IMR-90 (cell line): ENCODE results near the gene WDR53. TPM values are rescaled to one million over a fixed set of nuclear protein-coding genes. Genes with fewer than 3 reads are reported as not detected.

Experiments used
- ATAC-seq: fragments of 200-7000 bp; cut with Tn5 transposase; 2 replicates; pipeline ENCODE4 v1.9.1; 2020; ENCODE audit warnings: low read depth, mild to moderate bottlenecking, moderate library complexity
- BruUV-seq: library from RNA; stranded (reverse); fragments of 400-500 nt; replicated peaks from 2 replicates; lab custom pipeline; 2021; lab: Mats Ljungman, UMichigan
- CTCF ChIA-PET: fragments of 300-600 bp; formaldehyde crosslinking; extraction: SDS; loops from one replicate; lab custom pipeline; 2021; ENCODE audit warnings: antibody characterized with exemption; lab: Yijun Ruan, JAX
- POLR2A ChIA-PET: fragments of 300-600 bp; sonication (Branson Sonifier 250); formaldehyde crosslinking; loops from one replicate; lab custom pipeline; 2022; ENCODE audit warnings: antibody characterized with exemption; ENCODE audit not compliant: unreplicated experiment; lab: Charles Lee
- DNase-seq: peaks from one replicate; pipeline ENCODE4 v3.0.0; 2013
- H2AFZ ChIP-seq: replicated peaks from 2 replicates; pipeline ENCODE3; 2013; ENCODE audit warnings: low read length, mild to moderate bottlenecking; ENCODE audit not compliant: poor library complexity
- H2AK5ac ChIP-seq: 2 replicates; pipeline ENCODE4 v1.6.1; 2013; ENCODE audit warnings: low read depth, low read length, inconsistent platforms
- H2AK9ac ChIP-seq: replicated peaks from 2 replicates; pipeline ENCODE3; 2013; ENCODE audit warnings: mild to moderate bottlenecking, low read depth, low read length, moderate library complexity; ENCODE audit not compliant: poor library complexity
- H2BK120ac ChIP-seq: 2 replicates; pipeline ENCODE4 v1.6.1; 2013; ENCODE audit warnings: low read depth, low read length, inconsistent platforms
- H2BK15ac ChIP-seq: 3 replicates; pipeline ENCODE4 v1.6.1; 2013; ENCODE audit warnings: low read depth, low read length, inconsistent platforms
- H2BK20ac ChIP-seq: 2 replicates; pipeline ENCODE4 v1.6.1; 2013; ENCODE audit warnings: low read depth, mild to moderate bottlenecking, inconsistent platforms, low read length, moderate library complexity
- H2BK5ac ChIP-seq: 2 replicates; pipeline ENCODE4 v1.6.1; 2013; ENCODE audit warnings: mild to moderate bottlenecking, low read depth, low read length, inconsistent platforms; ENCODE audit not compliant: poor library complexity, severe bottlenecking
- H3K14ac ChIP-seq: replicated peaks from 2 replicates; pipeline ENCODE4 v1.6.1; 2013; ENCODE audit warnings: low read depth, low read length, inconsistent platforms
- H3K18ac ChIP-seq: 2 replicates; pipeline ENCODE4 v1.6.1; 2013; ENCODE audit warnings: low read depth, low read length, control low read depth
- H3K23ac ChIP-seq: 2 replicates; pipeline ENCODE4 v1.6.1; 2013; ENCODE audit warnings: low read depth, low read length, inconsistent platforms
- H3K27ac ChIP-seq: 2 replicates; pipeline ENCODE4 v1.5.1; 2013; ENCODE audit warnings: mild to moderate bottlenecking, control low read depth, low read length; ENCODE audit not compliant: insufficient read depth
- H3K27me3 ChIP-seq: 2 replicates; pipeline ENCODE4 v1.6.1; 2013; ENCODE audit warnings: low read length; ENCODE audit not compliant: control insufficient read depth, insufficient read depth
- H3K36me3 ChIP-seq: 2 replicates; pipeline ENCODE4 v1.6.1; 2013; ENCODE audit warnings: low read length, mixed read lengths; ENCODE audit not compliant: control insufficient read depth, insufficient read depth
- H3K4ac ChIP-seq: 2 replicates; pipeline ENCODE4 v1.6.1; 2013; ENCODE audit warnings: low read depth, low read length, inconsistent platforms
- H3K4me1 ChIP-seq: 2 replicates; pipeline ENCODE4 v1.6.1; 2013; ENCODE audit warnings: low read length, mixed read lengths; ENCODE audit not compliant: control insufficient read depth, insufficient read depth
- H3K4me2 ChIP-seq: 2 replicates; pipeline ENCODE4 v1.6.1; 2013; ENCODE audit warnings: low read depth, mild to moderate bottlenecking, control low read depth, low read length, moderate library complexity
- H3K4me3 ChIP-seq: 2 replicates; pipeline ENCODE4 v1.5.1; 2013; ENCODE audit warnings: low read depth, mild to moderate bottlenecking, control low read depth, low read length, moderate library complexity; ENCODE audit not compliant: insufficient read depth
- H3K56ac ChIP-seq: 2 replicates; pipeline ENCODE4 v1.6.1; 2013; ENCODE audit warnings: low read length, inconsistent platforms; ENCODE audit not compliant: insufficient read depth; ENCODE audit errors: extremely low read depth
- H3K79me1 ChIP-seq, 2 experiments: 2 replicates each; pipeline ENCODE4 v1.6.1; 2013; ENCODE audit warnings: low read length in 2 of 2, inconsistent platforms in 1 of 2, low read depth in 1 of 2
- H3K9ac ChIP-seq: 2 replicates; pipeline ENCODE4 v1.6.1; 2013; ENCODE audit warnings: low read depth, low read length, control low read depth
- H3K9me1 ChIP-seq: 2 replicates; pipeline ENCODE4 v1.6.1; 2013; ENCODE audit warnings: low read length, inconsistent platforms; ENCODE audit not compliant: insufficient read depth
- H3K9me3 ChIP-seq: 2 replicates; pipeline ENCODE4 v1.6.1; 2013; ENCODE audit warnings: low read length; ENCODE audit not compliant: control insufficient read depth, insufficient read depth
- H4K20me1 ChIP-seq: 2 replicates; pipeline ENCODE4 v1.6.1; 2013; ENCODE audit warnings: low read length, inconsistent platforms; ENCODE audit not compliant: insufficient read depth
- H4K5ac ChIP-seq: 2 replicates; pipeline ENCODE4 v1.6.1; 2013; ENCODE audit warnings: mild to moderate bottlenecking, low read depth, low read length, control low read depth
- H4K8ac ChIP-seq, 2 experiments: 2 replicates each; pipeline ENCODE4 v1.6.1; 2013; ENCODE audit warnings: low read depth in 2 of 2, low read length in 2 of 2, control low read depth in 1 of 2, inconsistent platforms in 1 of 2
- H4K91ac ChIP-seq: 2 replicates; pipeline ENCODE4 v1.6.1; 2013; ENCODE audit warnings: low read depth, low read length, inconsistent platforms; ENCODE audit not compliant: insufficient read depth
- MAFK ChIP-seq: IDR thresholded peaks from 2 replicates; pipeline ENCODE4 v1.6.1; 2012; ENCODE audit warnings: low read depth, low read length, improper control_type of control experiment
- MAZ ChIP-seq: IDR thresholded peaks from 2 replicates; pipeline ENCODE4 v1.6.1; 2012; ENCODE audit warnings: low read depth, mild to moderate bottlenecking, low read length, improper control_type of control experiment, moderate library complexity, borderline replicate concordance
- RFX5 ChIP-seq: IDR thresholded peaks from 2 replicates; pipeline ENCODE4 v1.8.0; 2012; ENCODE audit warnings: low read depth, mild to moderate bottlenecking, low read length, moderate library complexity
- WGBS, 2 experiments: methylation state at CpG; one replicate each; pipeline versions ENCODE4 v1.1.5 to v1.1.7; 2013; ENCODE audit warnings: missing lambda C conversion rate in 2 of 2; ENCODE audit not compliant: insufficient read length in 1 of 2; ENCODE audit errors: extremely low coverage in 2 of 2; 5-methylcytosine and 5-hydroxymethylcytosine counted together
- dilution Hi-C: fragments of 300-500 bp; cut with HindIII; formaldehyde crosslinking; loops from one replicate; pipeline ENCODE4 v1.14.3; 2018; ENCODE audit warnings: low sequenced_read_pairs; ENCODE audit not compliant: unreplicated experiment
- in situ Hi-C: fragments of 300-500 bp; cut with MboI; formaldehyde crosslinking; loops from 3 replicates; pipeline ENCODE4 v1.14.3; 2019; ENCODE audit warnings: low sequenced_read_pairs, inconsistent platforms, mixed read lengths
- intact Hi-C: fragments of 100-400 bp; cut with micrococcal nuclease; formaldehyde crosslinking; loops from 2 replicates; pipeline ENCODE4 v1.10.0; 2022
- polyA plus RNA-seq, 3 experiments: library from polyadenylated mRNA; depleted of rRNA; stranded (reverse); fragments of >200 nt; gene quantifications; 2 replicates each; pipeline ENCODE4 v1.2.3, GENCODE V29; 2012; ENCODE audit warnings: low replicate concordance in 1 of 3
- total RNA-seq: library from RNA; depleted of rRNA; stranded (reverse); fragments of >200 nt; gene quantifications from 2 replicates; pipeline ENCODE4 v1.2.3, GENCODE V29; 2012
- TF ChIP-seq, protein P1 (sequence below): fragments of 150-350 bp; IDR thresholded peaks from 2 replicates; pipeline ENCODE4 v1.6.1; 2017; ENCODE audit warnings: mild to moderate bottlenecking, antibody characterized with exemption, low read length, low read depth
- TF ChIP-seq, protein P2 (sequence below): conservative IDR thresholded peaks from 2 replicates; pipeline ENCODE4 v1.5.1; 2012; ENCODE audit warnings: mild to moderate bottlenecking, low read depth, low read length, improper control_type of control experiment

WDR53 gene
- total and polyA plus RNA-seq, 2 of the 4 experiments (the other 2 are of a cell fraction): 5.7 to 5.9 TPM

DNA sequence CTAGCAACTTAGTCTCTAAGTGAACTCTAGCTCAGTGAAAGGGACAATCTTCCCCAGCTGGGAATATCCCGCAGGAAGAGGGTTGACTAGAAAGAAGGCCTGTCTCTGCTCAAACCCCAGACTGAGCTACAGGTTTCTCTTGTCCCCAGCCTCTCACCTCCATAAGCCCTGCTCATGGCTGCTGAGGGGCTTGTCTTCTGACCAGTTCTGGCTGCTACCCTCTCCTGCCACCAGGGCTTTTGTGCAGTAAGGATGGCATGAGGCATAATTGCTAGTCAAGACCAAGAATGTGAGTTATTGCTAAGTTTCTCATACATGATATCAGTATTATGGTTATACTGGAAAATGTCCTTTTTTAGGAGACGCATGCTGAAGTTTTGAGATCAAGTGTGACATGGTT is 21.3 kb downstream of the WDR53 start:
- H4K8ac ChIP-seq: no peak overlapping the region
- no peak overlapping the region for H2BK120ac ChIP-seq
- intact Hi-C loops: no loop called here
- TF ChIP-seq MAFK (no peak), RFX5 (no peak), MAZ (no peak)
- TF ChIP-seq, protein P1, sequence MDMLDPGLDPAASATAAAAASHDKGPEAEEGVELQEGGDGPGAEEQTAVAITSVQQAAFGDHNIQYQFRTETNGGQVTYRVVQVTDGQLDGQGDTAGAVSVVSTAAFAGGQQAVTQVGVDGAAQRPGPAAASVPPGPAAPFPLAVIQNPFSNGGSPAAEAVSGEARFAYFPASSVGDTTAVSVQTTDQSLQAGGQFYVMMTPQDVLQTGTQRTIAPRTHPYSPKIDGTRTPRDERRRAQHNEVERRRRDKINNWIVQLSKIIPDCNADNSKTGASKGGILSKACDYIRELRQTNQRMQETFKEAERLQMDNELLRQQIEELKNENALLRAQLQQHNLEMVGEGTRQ: no peak
- TF ChIP-seq, protein P2, sequence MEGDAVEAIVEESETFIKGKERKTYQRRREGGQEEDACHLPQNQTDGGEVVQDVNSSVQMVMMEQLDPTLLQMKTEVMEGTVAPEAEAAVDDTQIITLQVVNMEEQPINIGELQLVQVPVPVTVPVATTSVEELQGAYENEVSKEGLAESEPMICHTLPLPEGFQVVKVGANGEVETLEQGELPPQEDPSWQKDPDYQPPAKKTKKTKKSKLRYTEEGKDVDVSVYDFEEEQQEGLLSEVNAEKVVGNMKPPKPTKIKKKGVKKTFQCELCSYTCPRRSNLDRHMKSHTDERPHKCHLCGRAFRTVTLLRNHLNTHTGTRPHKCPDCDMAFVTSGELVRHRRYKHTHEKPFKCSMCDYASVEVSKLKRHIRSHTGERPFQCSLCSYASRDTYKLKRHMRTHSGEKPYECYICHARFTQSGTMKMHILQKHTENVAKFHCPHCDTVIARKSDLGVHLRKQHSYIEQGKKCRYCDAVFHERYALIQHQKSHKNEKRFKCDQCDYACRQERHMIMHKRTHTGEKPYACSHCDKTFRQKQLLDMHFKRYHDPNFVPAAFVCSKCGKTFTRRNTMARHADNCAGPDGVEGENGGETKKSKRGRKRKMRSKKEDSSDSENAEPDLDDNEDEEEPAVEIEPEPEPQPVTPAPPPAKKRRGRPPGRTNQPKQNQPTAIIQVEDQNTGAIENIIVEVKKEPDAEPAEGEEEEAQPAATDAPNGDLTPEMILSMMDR: no peak
- in situ Hi-C loops: no loop called here
- dilution Hi-C loops: no loop called here
- H3K18ac ChIP-seq: no peak overlapping the region
- no peak overlapping the region for H2AK9ac ChIP-seq
- no peak overlapping the region for H4K5ac ChIP-seq
- H3K79me1 ChIP-seq: no peaks in the 10 kb centered on the region
- no peak overlapping the region for H2BK20ac ChIP-seq
- no peak for DNase-seq
- no peak overlapping the region for H2BK5ac ChIP-seq
- no peaks in the 10 kb centered on the region; the same call in 1 of the 2 replicates for H3K27me3 ChIP-seq
- ChIA-PET POLR2A (no interaction called here), CTCF (no interaction called here)
- H3K9ac ChIP-seq: no peak overlapping the region
- no CpG with 5 or more reads among the region's 2 CpGs for WGBS, 2 experiments
- no peaks in the 10 kb centered on the region for H3K9me1 ChIP-seq
- H3K4me1 ChIP-seq: no peaks in the 10 kb centered on the region
- H3K56ac ChIP-seq: no peak overlapping the region
- no peak overlapping the region for H3K4ac ChIP-seq
- H4K20me1 ChIP-seq: no peaks in the 10 kb centered on the region
- H3K36me3 ChIP-seq: no peaks in the 10 kb centered on the region
- no peak overlapping the region for H4K91ac ChIP-seq
- no peak overlapping the region for H3K4me2 ChIP-seq
- H2BK15ac ChIP-seq: no peak overlapping the region
- H3K23ac ChIP-seq: no peak overlapping the region
- no peak for ATAC-seq
- no peak overlapping the region for H2AK5ac ChIP-seq
- BruUV-seq: no TSS peak
- H3K9me3 ChIP-seq: peaks cover 6% of the 10 kb centered on the region; the same call in 1 of the 2 replicates
- H3K27ac ChIP-seq: no peak overlapping the region
- H2AFZ ChIP-seq: no peak overlapping the region
- H3K14ac ChIP-seq: no peak overlapping the region
- no peak overlapping the region for H3K4me3 ChIP-seq
